PC-9 (cell line): ENCODE data around the gene CD180. TPM values are rescaled to one million over a fixed set of nuclear protein-coding genes. Genes with fewer than 3 reads are reported as not detected.
A peak's percentile ranks its signal among the peaks of the same experiment; 100 is the strongest.

ENCODE experiments used
- BruUV-seq: library from RNA; stranded (reverse); fragments of 400-500 nt; replicated peaks from 2 replicates; lab custom pipeline; 2021; lab: Mats Ljungman, UMichigan
- CTCF ChIA-PET: fragments of 300-600 bp; sonication (Branson Sonifier 250); formaldehyde crosslinking; loops from one replicate; lab custom pipeline; 2022; ENCODE audit warnings: antibody characterized with exemption; lab: Charles Lee
- POLR2A ChIA-PET: fragments of 300-600 bp; sonication (Branson Sonifier 250); formaldehyde crosslinking; loops from one replicate; lab custom pipeline; 2022; ENCODE audit warnings: antibody characterized with exemption; ENCODE audit not compliant: unreplicated experiment; lab: Charles Lee
- DNase-seq, 2 experiments: peaks; one replicate each; pipeline versions ENCODE4 v3.0.0 to v3.0.0-alpha.2; 2015 to 2022; ENCODE audit warnings: mixed read lengths in 1 of 2
- H2AFZ ChIP-seq: fragments of 200-600 bp; sonication (generic); 2 replicates; pipeline ENCODE4 v1.8.1; 2017; ENCODE audit warnings: antibody characterized with exemption
- H3F3A ChIP-seq: fragments of 200-600 bp; sonication (generic); 2 replicates; pipeline ENCODE4 v1.8.1; 2017; ENCODE audit warnings: antibody characterized with exemption, mild to moderate bottlenecking, low read depth; ENCODE audit not compliant: insufficient read depth
- H3K27ac ChIP-seq: fragments of 200-600 bp; sonication (generic); 2 replicates; pipeline ENCODE4 v1.6.1; 2016; ENCODE audit warnings: mixed run types
- H3K27me3 ChIP-seq: fragments of 200-600 bp; sonication (generic); 2 replicates; pipeline ENCODE4 v1.6.1; 2016; ENCODE audit warnings: low read depth, mixed run types; ENCODE audit not compliant: insufficient read depth
- H3K36me3 ChIP-seq: fragments of 200-600 bp; sonication (generic); 2 replicates; pipeline ENCODE4 v1.6.1; 2016; ENCODE audit warnings: low read depth, mixed run types
- H3K4me1 ChIP-seq: fragments of 200-600 bp; sonication (generic); replicated peaks from 2 replicates; pipeline ENCODE4 v1.6.1; 2016; ENCODE audit warnings: mixed run types; ENCODE audit not compliant: insufficient read depth
- H3K4me2 ChIP-seq: fragments of 200-600 bp; sonication (generic); 2 replicates; pipeline ENCODE4 v1.6.1; 2017; ENCODE audit warnings: mixed run types
- H3K4me3 ChIP-seq: fragments of 200-600 bp; sonication (generic); 2 replicates; pipeline ENCODE4 v1.6.1; 2016; ENCODE audit warnings: mixed run types
- H3K79me2 ChIP-seq: fragments of 200-600 bp; sonication (generic); 2 replicates; pipeline ENCODE4 v1.6.1; 2017; ENCODE audit warnings: low read depth, mixed run types
- H3K9me2 ChIP-seq: fragments of 200-600 bp; sonication (generic); 2 replicates; pipeline ENCODE4 v1.8.1; 2017; ENCODE audit warnings: mild to moderate bottlenecking; ENCODE audit not compliant: insufficient read depth
- H3K9me3 ChIP-seq: fragments of 200-600 bp; sonication (generic); 2 replicates; pipeline ENCODE4 v1.8.1; 2016; ENCODE audit warnings: low read depth; ENCODE audit not compliant: insufficient read depth
- H4K20me1 ChIP-seq: fragments of 200-600 bp; sonication (generic); 2 replicates; pipeline ENCODE4 v1.8.1; 2017; ENCODE audit not compliant: insufficient read depth
- CTCF ChIP-seq: fragments of 200-600 bp; sonication (generic); conservative IDR thresholded peaks from 2 replicates; pipeline ENCODE4 v1.6.1; 2017; ENCODE audit warnings: mixed run types, antibody characterized with exemption, mild to moderate bottlenecking, moderate library complexity
- EZH2 ChIP-seq: fragments of 200-600 bp; sonication (generic); IDR thresholded peaks from 2 replicates; pipeline ENCODE4 v1.8.0; 2017; ENCODE audit warnings: antibody characterized with exemption, low read depth
- intact Hi-C: fragments of 100-400 bp; cut with micrococcal nuclease; formaldehyde crosslinking; loops from one replicate; pipeline ENCODE4 v1.10.0; 2022; ENCODE audit not compliant: unreplicated experiment
- total RNA-seq: library from RNA; stranded (reverse); gene quantifications from 2 replicates; pipeline ENCODE4 v1.2.3, GENCODE V29; 2021

The CD180 gene
- total RNA-seq, 1 experiment from 2014 or later, result not detected

DNA sequence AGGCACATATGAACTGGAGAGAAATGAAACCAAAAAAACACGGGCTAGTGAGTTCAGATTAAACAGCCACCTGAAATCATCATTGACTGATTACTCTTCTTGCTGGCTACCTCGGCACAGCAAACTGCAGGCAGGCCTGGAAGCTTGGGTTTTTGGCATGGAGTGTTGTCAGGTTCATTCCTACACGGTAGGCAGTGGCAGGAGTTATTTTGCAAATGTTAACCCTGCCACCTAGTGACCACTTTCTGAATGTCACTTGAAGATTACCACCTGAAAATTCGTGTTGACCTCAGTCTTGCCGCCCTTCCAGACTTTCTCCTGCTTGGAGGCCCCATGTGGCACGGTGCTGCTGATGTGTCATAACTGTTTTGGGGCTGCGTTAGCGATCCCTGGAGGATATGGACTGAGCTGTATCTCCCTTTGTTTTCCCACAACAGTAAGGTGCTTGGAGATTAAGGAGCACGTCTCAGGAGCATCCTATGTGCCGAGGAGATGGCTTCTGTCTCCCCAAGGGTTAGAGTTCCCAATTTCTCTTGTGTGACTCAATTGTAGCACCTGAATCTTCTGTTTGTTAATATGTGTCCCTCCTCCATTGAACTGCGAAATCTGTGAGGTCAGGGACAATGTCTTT is 12.7 kb upstream of the CD180 start:
- BruUV-seq, result no TSS peak
- no peaks in the 10 kb centered on the region for H3K27me3 ChIP-seq
- peak; percentile 63 to 73 for DNase-seq
- no peaks in the 10 kb centered on the region for H3K9me2 ChIP-seq
- CTCF ChIA-PET, result interaction anchor here (1.3 to 1.4 kb wide), 3 partner anchors 50 to 59 kb away, joined by 4 to 9 read pairs (median 4); no protein-coding TSS in a partner anchor
- TF ChIP-seq CTCF (peak; percentile 80), EZH2 (no peak)
- H2AFZ ChIP-seq, result no peak overlapping the region
- intact Hi-C loops, result loop anchor here (1.0 to 5.0 kb wide), 4 partner anchors 52 to 902 kb away; no protein-coding TSS in a partner anchor
- H3K4me1 ChIP-seq, result peaks cover 51% of the 10 kb centered on the region
- no peak overlapping the region for H3K27ac ChIP-seq
- POLR2A ChIA-PET, result interaction anchor here (0.5 kb wide), 1 partner anchor 222 kb away, joined by 3 read pairs; no protein-coding TSS in a partner anchor
- H3F3A ChIP-seq, result peaks cover 19% of the 10 kb centered on the region
- H3K79me2 ChIP-seq, result no peaks in the 10 kb centered on the region
- no peaks in the 10 kb centered on the region for H3K36me3 ChIP-seq
- no peaks in the 10 kb centered on the region for H4K20me1 ChIP-seq
- H3K4me2 ChIP-seq, result peak overlapping the region; percentile 25; the same call in 1 of the 2 replicates
- H3K4me3 ChIP-seq, result no peak overlapping the region
- 0 out of 2 replicates have a peak, but pooled peaks cover 3% of the 10 kb centered on the region for H3K9me3 ChIP-seq

- no peak overlapping the region for H2AFZ ChIP-seq
- no peaks in the 10 kb centered on the region for H3K9me2 ChIP-seq
- no peak for DNase-seq
- no TSS peak for BruUV-seq
- POLR2A ChIA-PET, result interaction anchor here (0.5 kb wide), 1 partner anchor 222 kb away, joined by 3 read pairs; no protein-coding TSS in a partner anchor
- peaks cover 51% of the 10 kb centered on the region for H3K4me1 ChIP-seq
- no peak overlapping the region for H3K4me3 ChIP-seq
- H3K4me2 ChIP-seq, result no peak overlapping the region
- H3K27ac ChIP-seq, result no peak overlapping the region
- H4K20me1 ChIP-seq, result no peaks in the 10 kb centered on the region
- H3K79me2 ChIP-seq, result no peaks in the 10 kb centered on the region
- intact Hi-C loops, result loop anchor here (2.0 to 5.0 kb wide), 2 partner anchors 341 to 902 kb away; no protein-coding TSS in a partner anchor
- CTCF ChIA-PET, result interaction anchor here (1.3 to 1.5 kb wide), 4 partner anchors 50 to 58 kb away, joined by 4 to 9 read pairs (median 4); no protein-coding TSS in a partner anchor
- 0 out of 2 replicates have a peak, but pooled peaks cover 3% of the 10 kb centered on the region for H3K9me3 ChIP-seq
- H3K27me3 ChIP-seq, result no peaks in the 10 kb centered on the region
- H3F3A ChIP-seq, result peaks cover 19% of the 10 kb centered on the region
- no peaks in the 10 kb centered on the region for H3K36me3 ChIP-seq
- TF ChIP-seq CTCF, result no peak
- TF ChIP-seq EZH2, result no peak
Measured at GRCh38 chr5:67208403-67208802, 11.8 kb upstream of the CD180 start.

DNA sequence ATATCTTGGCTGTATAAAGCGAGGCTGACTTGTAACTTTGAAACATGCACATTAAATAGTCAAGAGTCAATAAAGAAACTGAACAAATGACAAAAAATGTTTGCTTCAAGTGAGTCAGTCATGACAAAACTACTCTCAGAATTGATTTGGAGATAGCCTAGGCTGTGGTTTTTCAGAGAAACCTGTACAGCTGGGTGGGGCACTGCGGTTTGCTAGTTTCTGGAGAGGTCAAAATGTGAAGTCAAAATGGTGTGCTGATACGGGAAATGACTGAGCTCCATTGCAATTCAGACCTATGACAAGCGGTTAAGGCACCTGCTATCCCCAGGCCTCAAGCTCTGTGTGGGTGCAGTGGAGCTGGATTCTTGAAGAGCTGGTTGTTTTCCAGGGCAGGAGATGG is 10.3 kb upstream of the CD180 start:
- intact Hi-C loops, result loop anchor here (1.0 to 5.0 kb wide), 4 partner anchors 46 to 340 kb away; no protein-coding TSS in a partner anchor
- CTCF ChIA-PET, result interaction anchor here (0.7 to 1.6 kb wide), 6 partner anchors 44 to 1045 kb away, joined by 3 to 10 read pairs (median 4); no protein-coding TSS in a partner anchor
- Histone ChIP-seq H3K27me3 (no peaks in the 10 kb centered on the region), H3K79me2 (no peaks in the 10 kb centered on the region), H3F3A (peaks cover 19% of the 10 kb centered on the region), H3K4me2 (peak overlapping the region; percentile 62; the same call in 1 of the 2 replicates), H2AFZ (no peak overlapping the region), H3K9me2 (no peaks in the 10 kb centered on the region), H3K9me3 (peaks cover 3% of the 10 kb centered on the region; the same call in 1 of the 2 replicates), H3K36me3 (no peaks in the 10 kb centered on the region), H4K20me1 (no peaks in the 10 kb centered on the region), H3K4me3 (no peak overlapping the region), H3K4me1 (peaks cover 49% of the 10 kb centered on the region), H3K27ac (peak overlapping the region; percentile 84)
- POLR2A ChIA-PET, result interaction anchor here (0.5 to 1.4 kb wide), 4 partner anchors 37 to 901 kb away, joined by 3 to 28 read pairs (median 4); no protein-coding TSS in a partner anchor
- TF ChIP-seq EZH2 (no peak), CTCF (no peak)
- no TSS peak for BruUV-seq
- peak; percentile 85 to 99 for DNase-seq
